ENCODE data around the gene PRRT1. TPM values are rescaled to one million over a fixed set of nuclear protein-coding genes. Genes with fewer than 3 reads are reported as not detected.

Gene PRRT1
- total RNA-seq, 1 donor from 2014 or later, result 2.1 TPM

- TF ChIP-seq CTCF (IDR thresholded peaks at IDR 0.05; ENCODE audit: unreplicated experiment), result no peak
- H3K27ac Mint-ChIP-seq (ENCODE audit: unreplicated experiment), result no peak overlapping the region
- no peaks in the 10 kb centered on the region for H3K9me3 Mint-ChIP-seq (ENCODE audit: unreplicated experiment)
- peaks cover 23% of the 10 kb centered on the region for H3K36me3 Mint-ChIP-seq (ENCODE audit: low read depth, unreplicated experiment)
- DNase-seq (ENCODE audit: low spot score), result no peak
- peaks cover 45% of the 10 kb centered on the region for H3K4me1 Mint-ChIP-seq (ENCODE audit: unreplicated experiment)
- no peak overlapping the region for H3K4me3 Mint-ChIP-seq (ENCODE audit: unreplicated experiment)
- H3K27me3 Mint-ChIP-seq (ENCODE audit: unreplicated experiment), result peaks cover 13% of the 10 kb centered on the region
Observed at GRCh38 chr6:32110632-32111031, 41.1 kb downstream of the PRRT1 start.

- Mint-ChIP-seq H3K27ac (ENCODE audit: unreplicated experiment) (no peak overlapping the region), H3K36me3 (ENCODE audit: low read depth, unreplicated experiment) (peaks cover 21% of the 10 kb centered on the region), H3K4me3 (ENCODE audit: unreplicated experiment) (peak overlapping the region; percentile 25), H3K9me3 (ENCODE audit: unreplicated experiment) (no peaks in the 10 kb centered on the region), H3K4me1 (ENCODE audit: unreplicated experiment) (peaks cover 45% of the 10 kb centered on the region), H3K27me3 (ENCODE audit: unreplicated experiment) (peaks cover 13% of the 10 kb centered on the region)
- no peak for DNase-seq (ENCODE audit: low spot score)
- TF ChIP-seq CTCF (IDR thresholded peaks at IDR 0.05; ENCODE audit: unreplicated experiment), result no peak
Observed at GRCh38 chr6:32109765-32110160, 42.0 kb downstream of the PRRT1 start.

GRCh38 chr6:32109114-32109764 is 42.5 kb downstream of the PRRT1 start, which contains the start of gene TNXB:
TSS of gene TNXB (minus strand) at chr6:32109338. CDS start at chr6:32098198, 11,140 bp downstream.
- peaks cover 45% of the 10 kb centered on the region for H3K4me1 Mint-ChIP-seq (ENCODE audit: unreplicated experiment)
- H3K27me3 Mint-ChIP-seq (ENCODE audit: unreplicated experiment), result peaks cover 13% of the 10 kb centered on the region
- peak within 1 kb of the TSS; percentile 53 for H3K27ac Mint-ChIP-seq (ENCODE audit: unreplicated experiment)
- peaks cover 19% of the 10 kb centered on the region for H3K36me3 Mint-ChIP-seq (ENCODE audit: low read depth, unreplicated experiment)
- H3K9me3 Mint-ChIP-seq (ENCODE audit: unreplicated experiment), result no peaks in the 10 kb centered on the region
- H3K4me3 Mint-ChIP-seq (ENCODE audit: unreplicated experiment), result peak within 1 kb of the TSS; percentile 44
- DNase-seq (ENCODE audit: low spot score), result no peak
- no peak for TF ChIP-seq CTCF (IDR thresholded peaks at IDR 0.05; ENCODE audit: unreplicated experiment)

- Mint-ChIP-seq H3K27ac (ENCODE audit: unreplicated experiment) (peak overlapping the region; percentile 53), H3K27me3 (ENCODE audit: unreplicated experiment) (peaks cover 13% of the 10 kb centered on the region), H3K4me3 (ENCODE audit: unreplicated experiment) (peak overlapping the region; percentile 44), H3K9me3 (ENCODE audit: unreplicated experiment) (no peaks in the 10 kb centered on the region), H3K36me3 (ENCODE audit: low read depth, unreplicated experiment) (peaks cover 19% of the 10 kb centered on the region), H3K4me1 (ENCODE audit: unreplicated experiment) (peaks cover 45% of the 10 kb centered on the region)
- DNase-seq (ENCODE audit: low spot score), result no peak
- no peak for TF ChIP-seq CTCF (IDR thresholded peaks at IDR 0.05; ENCODE audit: unreplicated experiment)
Observed at GRCh38 chr6:32108727-32109113, 43.0 kb downstream of the PRRT1 start.

GRCh38 chr6:32108094-32108627 is 43.6 kb downstream of the PRRT1 start:
- no peak for DNase-seq (ENCODE audit: low spot score)
- Mint-ChIP-seq H3K27me3 (ENCODE audit: unreplicated experiment) (peaks cover 13% of the 10 kb centered on the region), H3K4me1 (ENCODE audit: unreplicated experiment) (peaks cover 39% of the 10 kb centered on the region), H3K9me3 (ENCODE audit: unreplicated experiment) (no peaks in the 10 kb centered on the region), H3K36me3 (ENCODE audit: low read depth, unreplicated experiment) (peaks cover 15% of the 10 kb centered on the region), H3K27ac (ENCODE audit: unreplicated experiment) (no peak overlapping the region), H3K4me3 (ENCODE audit: unreplicated experiment) (peak overlapping the region; percentile 47)
- TF ChIP-seq CTCF (IDR thresholded peaks at IDR 0.05; ENCODE audit: unreplicated experiment), result no peak

Data from endothelial cell (in vitro differentiated cells).